ENCODE data around the gene SLC13A2. TPM values are rescaled to one million over a fixed set of nuclear protein-coding genes. Genes with fewer than 3 reads are reported as not detected.
"Not testable (repeated sequence)": the region's sequence is repeated elsewhere in the genome, so short reads cannot be mapped to it uniquely, and the experiment has no call there.

The SLC13A2 gene
- total RNA-seq, 1 donor from 2014 or later, result not detected

- no peak for TF ChIP-seq CTCF (IDR thresholded peaks at IDR 0.05)
- Mint-ChIP-seq H3K27me3 (ENCODE audit: unreplicated experiment) (peaks cover 6% of the 10 kb centered on the region), H3K36me3 (ENCODE audit: unreplicated experiment) (no peaks in the 10 kb centered on the region), H3K4me1 (ENCODE audit: unreplicated experiment) (peaks cover 15% of the 10 kb centered on the region), H3K27ac (ENCODE audit: unreplicated experiment) (no peak overlapping the region), H3K9me3 (ENCODE audit: unreplicated experiment) (no peaks in the 10 kb centered on the region), H3K4me3 (ENCODE audit: unreplicated experiment) (no peak overlapping the region)
- DNase-seq (ENCODE audit: extremely low spot score, unreplicated experiment), result no peak
These were observed 47.2 kb downstream of the SLC13A2 start for GRCh38 chr17:28520687-28521086.

GRCh38 chr17:28521311-28522085, 48.1 kb downstream of the SLC13A2 start:
- Mint-ChIP-seq H3K27ac (ENCODE audit: unreplicated experiment) (no peak overlapping the region), H3K4me1 (ENCODE audit: unreplicated experiment) (peaks cover 23% of the 10 kb centered on the region), H3K36me3 (ENCODE audit: unreplicated experiment) (no peaks in the 10 kb centered on the region), H3K27me3 (ENCODE audit: unreplicated experiment) (peaks cover 6% of the 10 kb centered on the region), H3K9me3 (ENCODE audit: unreplicated experiment) (no peaks in the 10 kb centered on the region), H3K4me3 (ENCODE audit: unreplicated experiment) (no peak overlapping the region)
- no peak for TF ChIP-seq CTCF (IDR thresholded peaks at IDR 0.05)
- DNase-seq (ENCODE audit: extremely low spot score, unreplicated experiment), result no peak

- not testable (repeated sequence) for DNase-seq (ENCODE audit: extremely low spot score, unreplicated experiment); H3K9me3 Mint-ChIP-seq (ENCODE audit: unreplicated experiment); H3K4me3 Mint-ChIP-seq (ENCODE audit: unreplicated experiment); H3K27ac Mint-ChIP-seq (ENCODE audit: unreplicated experiment); H3K27me3 Mint-ChIP-seq (ENCODE audit: unreplicated experiment); H3K36me3 Mint-ChIP-seq (ENCODE audit: unreplicated experiment)
- H3K4me1 Mint-ChIP-seq (ENCODE audit: unreplicated experiment), result peaks cover 30% of the 10 kb centered on the region
These were observed 48.8 kb downstream of the SLC13A2 start for GRCh38 chr17:28522281-28522680.

GRCh38 chr17:28523186-28523585, 49.7 kb downstream of the SLC13A2 start:
- Mint-ChIP-seq H3K27ac (ENCODE audit: unreplicated experiment) (no peak overlapping the region), H3K36me3 (ENCODE audit: unreplicated experiment) (no peaks in the 10 kb centered on the region), H3K4me1 (ENCODE audit: unreplicated experiment) (peaks cover 30% of the 10 kb centered on the region), H3K4me3 (ENCODE audit: unreplicated experiment) (no peak overlapping the region), H3K27me3 (ENCODE audit: unreplicated experiment) (peaks cover 6% of the 10 kb centered on the region), H3K9me3 (ENCODE audit: unreplicated experiment) (no peaks in the 10 kb centered on the region)
- TF ChIP-seq CTCF (IDR thresholded peaks at IDR 0.05), result no peak
- DNase-seq (ENCODE audit: extremely low spot score, unreplicated experiment), result no peak

GRCh38 chr17:28523876-28524275, 50.4 kb downstream of the SLC13A2 start:
- Mint-ChIP-seq H3K4me3 (ENCODE audit: unreplicated experiment) (no peak overlapping the region), H3K27ac (ENCODE audit: unreplicated experiment) (no peak overlapping the region), H3K9me3 (ENCODE audit: unreplicated experiment) (no peaks in the 10 kb centered on the region), H3K27me3 (ENCODE audit: unreplicated experiment) (peaks cover 2% of the 10 kb centered on the region), H3K4me1 (ENCODE audit: unreplicated experiment) (peaks cover 33% of the 10 kb centered on the region), H3K36me3 (ENCODE audit: unreplicated experiment) (no peaks in the 10 kb centered on the region)
- no peak for TF ChIP-seq CTCF (IDR thresholded peaks at IDR 0.05)
- DNase-seq (ENCODE audit: extremely low spot score, unreplicated experiment), result no peak

All from osteocyte (in vitro differentiated cells).